Stimulated activated CD4-positive, alpha-beta T cell treated with anti-CD3 and anti-CD28 coated beads, TNF-alpha, amount 100 ng/mL, for 24 hours (primary cell): Measurements from ENCODE around the gene SHANK1.
"Not testable (repeated sequence)": the region's sequence is repeated elsewhere in the genome, so short reads cannot be mapped to it uniquely, and the experiment has no call there.

Source experiments
- DNase-seq, 3 experiments: peaks; one replicate each; pipeline ENCODE4 v3.0.0-alpha.2; 2020; ENCODE audit warnings: low read depth in 3 of 3

The SHANK1 gene

GRCh38 chr19:50719566-50719965 is at the start of gene SHANK1:
SHANK1 (minus strand) TSS chr19:50719802; CDS start chr19:50716919, 2,883 bp downstream.
- DNase-seq, result no peak

- DNase-seq, result no peak
These were observed 48.7 kb upstream of the SHANK1 start for GRCh38 chr19:50768277-50768676.

DNA sequence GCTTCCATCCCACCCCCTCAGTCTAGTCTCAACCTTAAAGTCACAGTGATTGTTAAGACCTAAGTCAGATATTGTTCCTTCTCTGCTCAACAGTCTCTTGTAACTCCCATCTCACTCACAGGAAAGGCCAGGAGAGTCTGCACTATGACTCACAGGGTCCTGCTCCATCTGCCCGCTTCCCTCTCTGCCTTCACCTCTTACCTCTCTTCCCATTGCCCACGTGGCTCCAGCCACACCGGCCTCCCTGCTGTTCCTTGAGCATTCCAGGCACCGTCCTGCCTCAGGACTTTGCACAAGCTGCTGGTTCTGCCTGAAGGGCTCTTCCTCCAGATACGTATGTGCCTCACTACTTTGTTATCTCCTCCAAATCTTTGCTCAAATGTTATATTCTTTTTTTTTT is 47.7 kb upstream of the SHANK1 start:
- not testable (repeated sequence) for DNase-seq

DNA sequence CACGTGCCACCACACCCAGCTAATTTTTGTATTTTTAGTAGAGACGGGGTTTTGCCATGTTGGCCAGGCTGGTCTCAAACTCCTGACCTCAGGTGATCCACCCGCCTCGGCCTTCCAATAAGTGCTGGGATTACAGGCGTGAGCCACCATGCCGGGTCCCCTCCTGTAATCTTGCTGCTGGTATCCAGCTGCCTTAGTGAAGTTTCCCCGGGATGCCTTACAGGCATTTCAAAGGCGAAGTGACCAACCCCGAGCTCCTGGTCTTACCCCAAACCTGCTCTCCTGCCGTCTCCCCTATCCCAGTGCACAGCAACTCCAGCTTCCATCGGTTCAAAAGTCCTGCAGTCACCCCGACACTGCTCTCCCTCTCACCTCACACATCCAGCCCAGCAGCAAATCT is 47.1 kb upstream of the SHANK1 start:
- not testable (repeated sequence) for DNase-seq

GRCh38 chr19:50764409-50764808 is 44.8 kb upstream of the SHANK1 start:
- DNase-seq, result no peak

- DNase-seq, result not testable (repeated sequence)
These were observed 43.9 kb upstream of the SHANK1 start for GRCh38 chr19:50763521-50763920.

DNA sequence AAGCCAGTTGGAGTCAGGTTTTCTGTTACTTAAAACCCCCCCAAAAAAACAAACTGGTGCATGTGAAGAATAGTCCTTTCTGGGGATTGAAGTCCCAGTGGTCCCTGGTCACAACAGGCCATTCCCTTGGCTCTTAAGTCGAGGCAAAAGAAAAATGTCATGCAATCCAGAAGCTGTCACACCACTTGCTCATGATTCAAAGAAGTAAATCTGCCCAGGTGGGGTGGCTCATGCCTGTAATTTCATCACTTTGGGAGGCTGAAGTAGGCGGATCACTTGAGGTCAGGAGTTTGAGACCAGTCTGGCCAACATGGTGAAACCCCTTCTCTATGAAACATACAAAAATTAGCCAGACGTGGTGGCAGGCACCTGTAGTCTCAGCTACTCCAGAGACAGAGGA is 41.9 kb upstream of the SHANK1 start:
- DNase-seq, result not testable (repeated sequence)

DNA sequence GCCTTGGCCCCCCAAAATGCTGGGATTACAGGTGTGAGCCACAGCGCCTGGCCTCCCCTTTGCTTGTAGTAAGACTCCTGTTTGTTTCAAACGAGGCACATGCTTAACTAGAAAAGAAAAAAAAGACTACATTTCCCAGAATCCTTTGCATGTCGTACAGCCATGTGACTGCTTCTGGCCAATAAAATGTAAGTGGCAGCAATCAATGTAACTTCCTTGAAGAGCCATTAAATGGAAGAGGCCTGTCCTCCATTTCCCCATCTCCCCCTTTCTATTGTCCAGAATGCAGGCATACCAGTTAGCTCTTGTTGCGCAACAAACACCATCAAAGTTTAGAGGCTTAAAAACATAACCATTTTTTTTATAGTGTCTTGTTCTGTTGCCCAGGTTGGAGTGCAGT is 40.3 kb upstream of the SHANK1 start:
- no peak for DNase-seq

- not testable (repeated sequence) for DNase-seq
These were observed 39.5 kb upstream of the SHANK1 start for GRCh38 chr19:50759076-50759475.

DNA sequence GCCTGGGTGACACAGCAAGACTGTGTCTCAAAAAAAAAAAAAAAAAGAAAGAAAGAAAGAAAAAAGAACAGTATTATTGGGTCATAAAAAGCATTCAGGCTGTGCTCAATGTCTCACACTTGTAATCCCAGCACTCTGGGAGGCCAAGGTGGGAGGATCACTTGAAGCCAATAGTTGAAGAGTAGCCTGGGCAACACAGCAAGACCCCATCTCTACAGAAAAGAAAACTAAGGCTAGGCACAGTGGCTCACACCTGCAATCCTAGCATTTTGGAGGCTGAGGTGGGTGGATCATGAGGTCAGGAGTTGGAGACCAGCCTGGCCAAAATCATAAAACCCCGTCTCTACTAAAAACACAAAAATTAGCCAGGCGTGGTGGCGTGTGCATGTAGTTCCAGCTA is 38.0 kb upstream of the SHANK1 start:
- DNase-seq, result not testable (repeated sequence)

DNA sequence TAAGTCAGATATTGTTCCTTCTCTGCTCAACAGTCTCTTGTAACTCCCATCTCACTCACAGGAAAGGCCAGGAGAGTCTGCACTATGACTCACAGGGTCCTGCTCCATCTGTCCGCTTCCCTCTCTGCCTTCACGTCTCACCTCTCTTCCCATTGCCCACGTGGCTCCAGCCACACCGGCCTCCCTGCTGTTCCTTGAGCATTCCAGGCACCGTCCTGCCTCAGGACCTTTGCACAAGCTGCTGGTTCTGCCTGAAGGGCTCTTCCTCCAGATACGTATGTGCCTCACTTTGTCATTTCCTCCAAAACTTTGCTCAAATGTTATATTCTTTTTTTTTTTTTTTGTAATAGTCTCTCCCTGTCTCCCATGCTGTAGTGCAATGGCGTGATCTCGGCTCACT is 36.6 kb upstream of the SHANK1 start:
- not testable (repeated sequence) for DNase-seq

- no peak for DNase-seq
These were observed 34.3 kb upstream of the SHANK1 start for GRCh38 chr19:50753879-50754278.

- DNase-seq, result no peak
These were observed 30.4 kb upstream of the SHANK1 start for GRCh38 chr19:50750010-50750409.

- DNase-seq, result no peak
These were observed 29.9 kb upstream of the SHANK1 start for GRCh38 chr19:50749490-50749889.

DNA sequence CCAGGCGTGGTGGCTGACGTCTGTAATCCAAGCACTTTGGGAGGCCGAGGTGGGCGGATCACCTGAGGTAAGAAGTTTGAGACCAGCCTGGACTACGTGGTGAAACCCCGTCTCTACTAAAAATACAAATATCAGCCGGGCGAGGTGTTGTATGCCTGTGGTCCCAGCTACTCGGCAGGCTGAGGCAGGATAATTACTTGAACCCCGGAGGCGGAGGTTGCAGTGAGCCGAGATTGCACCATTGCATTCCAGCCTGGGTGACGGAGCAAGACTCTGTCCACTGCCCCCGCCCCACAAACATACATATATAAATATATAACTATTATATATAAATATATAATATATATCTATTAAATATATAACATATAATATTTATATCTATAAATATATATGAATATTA is 27.5 kb upstream of the SHANK1 start:
- DNase-seq, result not testable (repeated sequence)

DNA sequence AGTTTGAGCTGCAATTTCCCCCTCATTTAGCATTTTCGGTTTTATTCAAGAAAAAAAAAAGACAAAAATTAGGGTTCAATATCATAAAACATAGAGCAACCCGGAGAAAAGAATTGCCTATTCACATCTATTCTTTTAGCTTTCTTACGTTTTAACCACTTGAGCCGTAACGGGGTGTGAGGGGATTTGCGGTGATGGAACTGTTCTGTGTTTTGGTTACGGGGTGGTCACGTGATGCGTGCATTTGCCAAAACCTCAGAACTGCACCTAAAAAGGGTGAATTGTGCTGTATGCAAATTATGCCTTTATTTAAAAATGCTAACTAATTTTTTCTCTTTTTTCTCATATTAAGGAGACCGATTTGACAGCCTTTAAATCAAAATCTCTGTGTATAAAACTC is 25.6 kb upstream of the SHANK1 start:
- DNase-seq, result no peak

- DNase-seq, result no peak
These were observed 23.9 kb upstream of the SHANK1 start for GRCh38 chr19:50743537-50743936.

- no peak for DNase-seq
These were observed 21.8 kb upstream of the SHANK1 start for GRCh38 chr19:50741179-50741933.

DNA sequence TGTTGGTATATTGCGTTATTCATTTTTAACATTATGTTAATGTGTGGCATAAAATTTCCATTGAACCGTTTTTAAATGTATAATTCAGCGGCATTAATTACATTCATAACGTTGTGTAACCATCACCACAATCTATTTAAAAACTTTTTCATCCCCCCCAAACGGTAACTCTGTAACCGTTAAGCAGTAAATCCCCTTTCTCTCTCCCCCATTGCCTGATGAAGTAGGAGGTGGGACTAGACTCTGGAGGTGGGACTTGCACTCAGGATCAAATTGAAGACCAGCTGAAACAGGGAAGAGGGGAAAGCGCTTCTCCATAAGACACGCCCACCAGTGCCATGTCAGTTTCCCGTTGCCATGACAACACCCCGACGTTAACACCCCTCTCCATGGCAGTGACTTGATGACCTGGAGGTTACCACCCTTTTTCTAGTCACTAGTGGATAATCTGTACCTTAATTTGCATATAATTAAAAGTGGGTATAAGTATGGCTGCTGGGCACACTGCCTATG is 20.4 kb upstream of the SHANK1 start:
- no peak for DNase-seq

DNA sequence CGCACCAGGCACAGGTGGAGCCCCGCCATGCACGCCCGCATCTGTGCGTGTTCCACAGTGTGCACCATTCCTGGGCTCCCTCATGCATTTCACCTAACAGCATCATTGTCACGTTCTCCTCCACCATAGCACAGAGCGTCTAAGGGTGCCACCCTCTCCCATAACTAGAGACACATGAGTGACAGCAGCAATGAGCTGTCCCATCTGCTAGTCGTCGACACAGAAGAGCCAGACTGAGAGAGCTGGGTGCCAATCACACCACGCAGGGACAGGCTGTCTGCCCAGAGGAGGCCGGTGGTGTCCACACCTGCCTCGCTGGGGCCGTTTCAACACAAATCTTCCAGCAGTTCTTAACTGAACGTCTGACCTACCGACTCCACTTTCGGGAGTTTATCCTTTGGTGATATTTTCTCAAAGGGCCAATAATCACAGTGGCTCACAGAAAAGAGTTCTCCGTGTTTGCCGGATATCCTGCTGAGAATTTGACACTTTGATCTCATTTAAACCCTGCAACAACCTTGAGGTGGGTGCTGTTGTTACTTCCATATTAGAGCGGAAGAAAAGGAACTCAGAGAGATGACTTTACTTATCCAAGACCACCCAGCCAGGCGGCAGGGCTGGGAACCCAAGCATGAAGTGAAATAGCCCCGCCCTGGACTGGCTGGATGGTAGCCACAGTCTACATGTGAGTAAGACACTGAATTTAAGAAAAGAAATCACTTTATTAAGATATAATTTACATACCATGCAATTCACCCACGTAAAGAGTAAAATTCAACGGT is 19.7 kb upstream of the SHANK1 start:
- DNase-seq, result no peak

DNA sequence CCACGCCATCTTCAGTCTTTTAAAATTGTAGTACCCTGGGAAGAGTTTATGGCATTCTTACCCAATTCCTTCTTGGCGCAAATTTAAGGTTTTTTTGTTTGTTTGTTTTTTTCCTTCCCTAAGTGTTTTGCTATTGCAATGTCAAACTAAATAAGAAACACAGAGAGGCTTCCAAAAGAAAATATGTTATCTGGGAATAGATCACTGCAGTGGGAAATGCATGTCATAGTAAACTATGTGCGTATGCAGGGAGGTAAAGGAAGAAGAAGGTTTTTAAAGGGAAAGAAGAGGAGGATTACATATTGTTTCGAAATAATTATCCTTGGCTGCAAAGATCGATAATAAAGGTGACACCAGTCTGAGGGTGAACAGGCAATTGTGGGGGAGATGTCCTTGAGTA is 16.7 kb upstream of the SHANK1 start:
- no peak for DNase-seq

- no peak for DNase-seq
These were observed 16.3 kb upstream of the SHANK1 start for GRCh38 chr19:50735869-50736268.

- no peak for DNase-seq
These were observed 10.3 kb upstream of the SHANK1 start for GRCh38 chr19:50729894-50730293.
